ENCODE data around the gene SPTB.

Gene SPTB

GRCh38 chr14:64831419-64831818 is 48.3 kb downstream of the SPTB start:
- DNase-seq (ENCODE audit: low read depth): no peak
- no peak for TF ChIP-seq CTCF (IDR thresholded peaks at IDR 0.05; ENCODE audit: low read depth, low read length, missing control alignments)
- in situ Hi-C loops (cut with HindIII; ENCODE audit: low sequenced_read_pairs): no loop called here
- H3K4me3 ChIP-seq (ENCODE audit: low read depth, low read length): no peak overlapping the region

- DNase-seq (ENCODE audit: low read depth): no peak
- TF ChIP-seq CTCF (IDR thresholded peaks at IDR 0.05; ENCODE audit: low read depth, low read length, missing control alignments): no peak
- no peak overlapping the region for H3K4me3 ChIP-seq (ENCODE audit: low read depth, low read length)
- in situ Hi-C loops (cut with HindIII; ENCODE audit: low sequenced_read_pairs): no loop called here
These were observed 48.7 kb downstream of the SPTB start for GRCh38 chr14:64830961-64831360.

GRCh38 chr14:64828071-64828470 is 51.6 kb downstream of the SPTB start:
- DNase-seq (ENCODE audit: low read depth): no peak
- in situ Hi-C loops (cut with HindIII; ENCODE audit: low sequenced_read_pairs): no loop called here
- H3K4me3 ChIP-seq (ENCODE audit: low read depth, low read length): no peak overlapping the region
- no peak for TF ChIP-seq CTCF (IDR thresholded peaks at IDR 0.05; ENCODE audit: low read depth, low read length, missing control alignments)

GRCh38 chr14:64826845-64827244 is 52.9 kb downstream of the SPTB start:
- in situ Hi-C loops (cut with HindIII; ENCODE audit: low sequenced_read_pairs): no loop called here

GRCh38 chr14:64826333-64826732 is 53.4 kb downstream of the SPTB start:
- in situ Hi-C loops (cut with HindIII; ENCODE audit: low sequenced_read_pairs): no loop called here
- no peak overlapping the region for H3K4me3 ChIP-seq (ENCODE audit: low read depth, low read length)
- TF ChIP-seq CTCF (IDR thresholded peaks at IDR 0.05; ENCODE audit: low read depth, low read length, missing control alignments): no peak
- no peak for DNase-seq (ENCODE audit: low read depth)

More at GRCh38 chr14:64826845-64827244, 52.9 kb downstream of the SPTB start:
- TF ChIP-seq CTCF (IDR thresholded peaks at IDR 0.05; ENCODE audit: low read depth, low read length, missing control alignments): no peak
- H3K4me3 ChIP-seq (ENCODE audit: low read depth, low read length): no peak overlapping the region
- DNase-seq (ENCODE audit: low read depth): no peak

- in situ Hi-C loops (cut with HindIII; ENCODE audit: low sequenced_read_pairs): no loop called here
- H3K4me3 ChIP-seq (ENCODE audit: low read depth, low read length): no peak overlapping the region
- no peak for DNase-seq (ENCODE audit: low read depth)
- no peak for TF ChIP-seq CTCF (IDR thresholded peaks at IDR 0.05; ENCODE audit: low read depth, low read length, missing control alignments)
These were observed 54.2 kb downstream of the SPTB start for GRCh38 chr14:64825509-64825908.

- no peak for TF ChIP-seq CTCF (IDR thresholded peaks at IDR 0.05; ENCODE audit: low read depth, low read length, missing control alignments)
- no peak overlapping the region for H3K4me3 ChIP-seq (ENCODE audit: low read depth, low read length)
- no peak for DNase-seq (ENCODE audit: low read depth)
- in situ Hi-C loops (cut with HindIII; ENCODE audit: low sequenced_read_pairs): no loop called here
These were observed 54.7 kb downstream of the SPTB start for GRCh38 chr14:64825006-64825405.
